ENCODE results near the gene INSYN2A. TPM values are rescaled to one million over a fixed set of nuclear protein-coding genes. Genes with fewer than 3 reads are reported as not detected.
A peak's percentile ranks its signal among the peaks of the same experiment; 100 is the strongest.

The INSYN2A gene
- polyA plus RNA-seq, 6 donors from 2014 or later: not detected

DNA sequence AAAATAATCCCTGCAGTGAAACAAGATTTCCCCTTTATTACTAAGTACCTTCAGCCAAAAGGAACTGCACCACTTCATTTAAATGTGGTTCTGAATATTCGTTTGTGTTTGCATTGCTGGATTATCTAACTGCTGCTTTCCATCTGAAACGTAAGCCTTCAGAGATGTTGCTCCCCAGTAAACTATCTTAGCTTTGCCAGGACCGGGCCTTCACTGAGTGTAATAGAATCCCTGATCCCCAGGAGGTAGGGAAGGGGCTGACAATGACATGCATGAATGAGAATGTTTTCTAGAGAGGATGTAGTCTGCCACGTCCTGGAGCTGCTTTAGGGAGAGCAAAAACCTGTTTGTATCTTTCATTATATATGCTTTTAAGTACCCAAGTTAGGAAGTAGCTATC, 19.5 kb upstream of the INSYN2A start:
- no peaks in the 10 kb centered on the region for H3K27me3 Mint-ChIP-seq
- H3K9me3 Mint-ChIP-seq: peaks cover 0 to 16% (median 2%) of the 10 kb centered on the region in 7 donors
- no peak for ATAC-seq (ENCODE audit: low read depth in 2 of 2)
- H3K4me1 Mint-ChIP-seq: no peaks in the 10 kb centered on the region
- no peak for DNase-seq
- H3K4me3 Mint-ChIP-seq: no peak overlapping the region
- H3K36me3 Mint-ChIP-seq: no peaks in the 10 kb centered on the region
- no peak overlapping the region for H3K27ac Mint-ChIP-seq

DNA sequence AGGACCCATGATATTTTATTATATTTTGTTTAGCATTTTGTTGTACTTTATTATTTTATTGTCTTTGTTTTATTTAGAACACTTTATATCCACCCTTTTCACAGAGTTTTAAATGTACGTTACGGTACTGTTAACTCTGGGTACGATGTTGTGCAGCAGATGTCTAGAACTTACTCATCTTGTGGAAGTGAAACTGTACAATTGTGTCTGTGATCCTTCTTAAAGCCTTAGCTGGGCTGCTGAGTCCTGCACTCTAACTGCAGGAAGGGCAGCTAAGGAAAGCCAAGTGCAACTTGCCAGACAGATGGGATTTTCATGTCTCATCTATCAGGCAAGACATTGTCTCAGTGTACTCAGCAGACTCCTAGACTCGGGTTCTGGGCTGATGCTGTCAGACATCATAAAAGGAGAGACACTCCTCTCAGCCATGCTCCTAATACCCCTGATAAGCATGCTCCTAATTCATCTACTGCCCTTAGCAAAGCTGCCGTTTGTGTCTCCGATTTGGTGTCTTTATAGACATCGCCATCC, 14.6 kb upstream of the INSYN2A start:
- peaks cover 0 to 5% (median 0%) of the 10 kb centered on the region in 7 donors for H3K9me3 Mint-ChIP-seq
- no peaks in the 10 kb centered on the region for H3K36me3 Mint-ChIP-seq
- ATAC-seq (ENCODE audit: low read depth in 2 of 2) (no peak), DNase-seq (no peak)
- no peaks in the 10 kb centered on the region for H3K4me1 Mint-ChIP-seq
- no peak overlapping the region for H3K27ac Mint-ChIP-seq
- no peaks in the 10 kb centered on the region for H3K27me3 Mint-ChIP-seq
- H3K4me3 Mint-ChIP-seq: no peak overlapping the region

DNA sequence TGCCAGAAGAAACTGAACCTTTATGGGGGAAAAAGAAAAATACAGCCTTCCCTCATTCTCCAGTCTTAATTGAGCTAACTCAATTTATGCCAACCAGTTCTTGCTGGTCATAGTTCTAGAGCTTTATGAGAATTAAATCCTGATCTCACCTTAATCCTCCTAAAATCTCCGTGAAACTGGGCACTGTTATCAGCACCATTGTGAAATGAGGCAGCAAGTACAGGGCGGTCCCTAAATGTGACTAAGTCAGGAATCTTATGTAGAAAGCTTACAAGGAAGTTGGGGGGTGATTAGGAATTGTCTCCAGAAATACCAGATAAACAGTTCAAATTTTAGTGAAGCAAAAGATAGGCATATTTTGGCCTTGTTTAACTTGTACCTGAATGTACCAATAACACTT, 10.7 kb upstream of the INSYN2A start:
- Mint-ChIP-seq H3K4me3 (no peak overlapping the region), H3K36me3 (no peaks in the 10 kb centered on the region), H3K27ac (no peak overlapping the region), H3K4me1 (no peaks in the 10 kb centered on the region), H3K9me3 (peaks cover 0 to 2% (median 0%) of the 10 kb centered on the region in 7 donors), H3K27me3 (no peaks in the 10 kb centered on the region)
- ATAC-seq (ENCODE audit: low read depth in 2 of 2) (no peak), DNase-seq (no peak)

DNA sequence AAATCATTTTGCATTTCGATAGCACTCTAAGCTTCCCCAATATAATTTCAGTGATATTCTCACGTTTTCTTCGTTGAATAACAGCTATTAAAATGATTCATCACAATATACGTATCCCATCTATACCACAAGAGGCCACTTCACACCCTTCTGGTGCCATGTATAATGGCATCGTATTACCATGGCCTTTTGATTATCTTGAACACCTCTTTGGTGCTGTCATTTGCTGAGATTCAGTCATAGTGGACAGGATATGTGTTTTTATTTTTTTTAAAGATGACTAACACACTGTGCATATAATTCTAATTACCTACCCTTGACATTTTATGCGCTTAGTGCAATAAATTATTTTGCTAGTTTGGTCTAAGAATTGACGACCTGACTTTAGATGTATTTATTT, 6.7 kb upstream of the INSYN2A start:
- Mint-ChIP-seq H3K9me3 (peaks cover 0 to 2% (median 0%) of the 10 kb centered on the region in 7 donors), H3K27ac (no peak overlapping the region), H3K36me3 (no peaks in the 10 kb centered on the region), H3K4me1 (no peaks in the 10 kb centered on the region), H3K27me3 (peaks cover 2 to 10% (median 5%) of the 10 kb centered on the region in 3 donors), H3K4me3 (no peak overlapping the region)
- ATAC-seq (ENCODE audit: low read depth in 2 of 2): no peak
- no peak for DNase-seq

DNA sequence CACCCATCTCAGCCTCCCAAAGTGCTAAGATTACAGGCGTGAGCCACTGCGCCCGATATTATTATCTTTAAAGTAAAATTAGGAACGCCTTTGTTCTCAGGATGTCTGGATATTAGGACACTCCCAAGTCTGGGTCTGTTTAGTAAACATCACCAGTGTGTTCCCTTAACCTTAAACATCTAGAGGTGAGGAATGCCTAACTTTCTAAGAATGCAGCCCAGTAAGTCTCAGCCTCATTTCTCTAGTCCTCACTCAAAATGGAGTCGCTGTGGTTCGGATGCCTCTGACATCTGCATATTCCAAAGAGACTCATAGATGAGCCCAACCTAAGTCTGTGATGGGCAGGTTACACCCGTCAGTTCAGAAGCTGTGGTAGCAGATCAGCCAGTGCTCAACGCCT, 4.3 kb upstream of the INSYN2A start:
- DNase-seq (no peak), ATAC-seq (ENCODE audit: low read depth in 2 of 2) (no peak)
- Mint-ChIP-seq H3K27ac (no peak overlapping the region), H3K4me1 (peaks cover 0 to 7% (median 0%) of the 10 kb centered on the region in 3 donors), H3K36me3 (no peaks in the 10 kb centered on the region), H3K4me3 (no peak overlapping the region), H3K27me3 (peaks cover 11 to 24% (median 16%) of the 10 kb centered on the region in 3 donors), H3K9me3 (peaks cover 0 to 2% (median 0%) of the 10 kb centered on the region in 7 donors)

DNA sequence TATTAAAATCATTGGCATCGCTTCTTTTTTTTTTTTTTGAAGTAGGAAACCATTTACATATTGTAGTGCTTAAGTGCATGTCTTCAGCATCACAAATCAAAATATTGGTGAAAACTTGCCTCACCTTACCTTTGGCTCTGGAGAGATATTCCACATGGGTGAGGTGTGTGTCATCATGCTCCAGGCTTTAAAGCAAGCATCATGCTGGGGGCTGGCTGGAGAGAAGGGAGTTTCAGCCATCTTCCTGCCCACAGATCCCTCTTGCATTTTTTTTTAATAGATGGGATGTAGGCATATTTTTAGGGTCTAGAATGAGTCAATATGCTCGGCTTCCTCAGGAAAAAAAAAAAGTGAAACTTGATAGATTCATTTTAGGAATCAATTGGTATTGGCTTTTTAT, 2.3 kb upstream of the INSYN2A start:
- ATAC-seq (ENCODE audit: low read depth in 2 of 2) (no peak), DNase-seq (no peak)
- no peak overlapping the region for H3K27ac Mint-ChIP-seq
- no peaks in the 10 kb centered on the region for H3K9me3 Mint-ChIP-seq
- H3K4me1 Mint-ChIP-seq: peaks cover 0 to 9% (median 0%) of the 10 kb centered on the region in 3 donors
- peaks cover 18 to 37% (median 26%) of the 10 kb centered on the region in 3 donors for H3K27me3 Mint-ChIP-seq
- H3K4me3 Mint-ChIP-seq: no peak overlapping the region
- no peaks in the 10 kb centered on the region for H3K36me3 Mint-ChIP-seq

DNA sequence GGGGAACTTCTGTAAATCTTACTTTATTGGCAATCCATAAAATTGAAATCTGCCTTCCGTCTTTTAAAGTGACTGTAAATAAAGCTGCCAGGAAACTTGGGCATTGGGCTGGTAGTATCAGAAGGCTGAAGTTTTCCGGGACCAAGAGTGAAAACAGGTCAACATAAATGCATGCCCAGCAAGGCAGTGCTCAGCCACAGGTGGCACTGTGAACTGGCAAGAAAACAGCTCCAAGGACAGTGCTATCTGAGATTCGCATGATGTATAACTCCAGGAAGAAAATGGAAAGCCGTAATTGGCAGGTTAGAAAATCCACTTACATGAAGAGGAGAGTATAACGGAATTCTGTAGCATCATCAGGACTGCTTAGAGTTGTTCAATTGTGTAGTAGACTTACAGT, 1.9 kb upstream of the INSYN2A start:
- Mint-ChIP-seq H3K27ac (no peak overlapping the region), H3K27me3 (peaks cover 22 to 39% (median 30%) of the 10 kb centered on the region in 3 donors), H3K36me3 (no peaks in the 10 kb centered on the region), H3K4me1 (peaks cover 0 to 9% (median 0%) of the 10 kb centered on the region in 3 donors), H3K4me3 (no peak overlapping the region), H3K9me3 (no peaks in the 10 kb centered on the region)
- ATAC-seq (ENCODE audit: low read depth in 2 of 2) (no peak), DNase-seq (no peak)

DNA sequence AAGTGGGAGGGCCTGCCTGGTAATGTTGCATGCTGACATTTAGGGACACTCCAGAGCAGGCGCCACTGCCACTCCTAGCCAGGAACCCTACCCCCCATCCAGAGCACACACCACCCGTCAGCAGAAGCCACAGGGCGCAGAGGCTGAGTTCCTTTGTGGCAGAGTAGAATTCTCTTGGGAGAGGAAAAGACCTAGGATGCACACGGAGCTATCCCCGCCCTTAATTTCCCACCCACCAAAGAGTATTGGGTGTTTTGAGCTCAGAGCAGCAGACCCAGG, 702 bp upstream of the INSYN2A start:
- Mint-ChIP-seq H3K4me3 (no peak overlapping the region), H3K27me3 (peaks cover 26 to 42% (median 35%) of the 10 kb centered on the region in 3 donors), H3K4me1 (peaks cover 0 to 9% (median 0%) of the 10 kb centered on the region in 3 donors), H3K27ac (no peak overlapping the region), H3K9me3 (no peaks in the 10 kb centered on the region), H3K36me3 (no peaks in the 10 kb centered on the region)
- ATAC-seq (ENCODE audit: low read depth in 2 of 2) (no peak), DNase-seq (no peak)

DNA sequence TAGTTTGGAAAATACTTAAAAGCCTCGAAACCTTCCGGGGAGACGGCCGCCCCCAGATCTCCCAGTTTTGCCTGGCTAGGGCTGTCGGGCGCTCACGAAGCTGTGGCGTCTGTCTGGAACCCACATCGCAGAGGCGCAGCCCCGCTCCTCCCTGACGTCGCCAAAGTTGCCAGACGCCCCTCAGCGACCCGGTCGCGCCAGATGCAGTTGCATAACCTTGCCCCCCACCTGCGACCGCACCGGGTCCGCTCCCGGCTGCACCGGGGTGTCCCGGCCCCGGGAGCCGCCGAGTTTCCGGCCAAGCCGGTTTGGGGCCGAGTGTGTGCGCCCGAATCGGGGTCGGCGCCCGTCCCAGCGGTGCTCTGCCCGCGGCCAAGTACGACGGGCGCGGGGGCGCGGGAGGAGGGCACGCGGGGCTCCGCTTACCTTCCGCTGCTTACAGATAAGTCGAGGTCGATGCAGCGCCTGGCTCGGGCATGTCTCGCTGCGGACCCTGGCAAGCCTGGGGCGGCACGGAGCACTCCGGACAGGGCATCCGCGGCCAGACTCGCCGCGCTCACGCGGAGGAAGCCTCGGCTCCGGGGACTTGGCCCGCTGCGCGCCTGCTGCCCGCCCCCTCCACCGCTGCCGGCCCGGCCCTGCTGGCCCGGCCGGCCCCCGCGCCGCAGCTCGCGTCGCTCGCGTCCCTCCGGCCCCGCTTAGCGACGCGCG, 665 bp downstream of the INSYN2A start:
- Mint-ChIP-seq H3K27me3 (peaks cover 26 to 49% (median 35%) of the 10 kb centered on the region in 3 donors), H3K4me1 (peaks cover 0 to 9% (median 0%) of the 10 kb centered on the region in 3 donors), H3K4me3 (no peak overlapping the region), H3K9me3 (no peaks in the 10 kb centered on the region), H3K27ac (no peak overlapping the region), H3K36me3 (no peaks in the 10 kb centered on the region)
- DNase-seq (no peak), ATAC-seq (ENCODE audit: low read depth in 2 of 2) (no peak)

DNA sequence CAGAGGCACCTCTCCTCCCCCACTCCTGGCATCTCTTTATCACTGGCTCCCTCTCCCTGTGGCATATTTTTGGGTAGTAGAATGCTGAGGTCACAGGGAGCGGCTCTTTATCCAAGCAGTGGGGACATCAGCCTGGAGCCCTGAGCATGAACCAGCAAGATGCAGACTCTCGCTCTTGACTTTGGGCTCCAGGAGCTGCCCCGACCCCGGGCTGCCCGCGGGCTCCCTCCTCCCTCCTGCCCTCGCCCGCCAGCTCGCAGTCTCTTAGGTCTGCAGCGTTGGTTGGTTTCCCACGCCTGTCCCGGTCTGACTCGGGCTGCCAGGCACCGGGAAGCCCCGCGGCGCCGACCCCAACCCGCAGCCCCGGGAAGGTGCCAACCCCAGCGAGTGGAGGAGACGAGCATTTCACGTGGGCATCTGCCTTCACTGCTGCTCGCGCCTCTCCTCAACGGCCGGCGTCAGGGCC, 1.3 kb downstream of the INSYN2A start:
- Mint-ChIP-seq H3K27ac (no peak overlapping the region), H3K9me3 (no peaks in the 10 kb centered on the region), H3K27me3 (peaks cover 26 to 51% (median 35%) of the 10 kb centered on the region in 3 donors), H3K4me3 (no peak overlapping the region), H3K4me1 (peaks cover 0 to 9% (median 0%) of the 10 kb centered on the region in 3 donors), H3K36me3 (no peaks in the 10 kb centered on the region)
- no peak for DNase-seq
- no peak for ATAC-seq (ENCODE audit: low read depth in 2 of 2)

DNA sequence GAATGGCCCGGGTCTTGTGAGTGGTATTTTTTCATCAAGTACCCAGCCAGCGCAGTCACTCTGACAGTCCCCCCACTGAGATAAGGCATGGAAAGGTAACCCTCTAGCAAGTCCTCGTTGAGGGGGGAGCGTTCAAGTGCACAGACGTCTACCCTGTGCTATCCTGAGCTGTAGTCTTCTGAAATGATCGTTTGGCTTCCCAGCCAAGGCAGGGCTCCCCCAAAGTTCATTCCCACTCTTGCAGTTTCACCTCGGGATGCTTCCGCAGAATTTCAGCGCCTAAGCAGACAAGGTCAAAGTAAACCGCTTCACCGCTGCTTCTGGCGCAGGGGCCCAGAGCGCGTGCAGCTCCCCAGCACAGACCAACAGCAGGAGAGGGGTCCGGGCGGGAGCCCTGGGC, 1.8 kb downstream of the INSYN2A start:
- Mint-ChIP-seq H3K36me3 (no peaks in the 10 kb centered on the region), H3K27ac (no peak overlapping the region), H3K27me3 (peaks cover 26 to 47% (median 35%) of the 10 kb centered on the region in 3 donors), H3K9me3 (no peaks in the 10 kb centered on the region), H3K4me1 (peaks cover 0 to 9% (median 0%) of the 10 kb centered on the region in 3 donors), H3K4me3 (no peak overlapping the region)
- no peak for DNase-seq
- no peak for ATAC-seq (ENCODE audit: low read depth in 2 of 2)

DNA sequence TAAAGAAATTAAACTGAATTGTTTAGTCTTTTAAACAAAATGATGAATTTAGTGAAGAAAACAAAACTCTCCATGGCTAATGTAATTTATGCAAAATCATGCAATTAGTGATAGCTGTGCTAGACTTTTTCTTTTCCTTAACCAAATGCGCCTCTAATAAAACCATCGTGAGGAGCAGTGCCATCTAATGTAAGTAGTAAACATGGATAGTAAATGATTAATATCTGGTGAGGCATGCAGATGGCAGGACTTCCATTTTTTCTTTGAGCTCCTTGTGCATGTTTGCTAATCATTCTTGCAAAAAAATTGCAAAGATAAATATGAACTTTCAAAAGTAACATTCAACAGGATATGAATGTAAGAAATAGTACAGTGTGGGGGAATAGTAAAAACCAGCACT, 2.3 kb downstream of the INSYN2A start:
- no peak for ATAC-seq (ENCODE audit: low read depth in 2 of 2)
- Mint-ChIP-seq H3K27ac (no peak overlapping the region), H3K4me3 (no peak overlapping the region), H3K9me3 (no peaks in the 10 kb centered on the region), H3K27me3 (peaks cover 26 to 47% (median 35%) of the 10 kb centered on the region in 3 donors), H3K36me3 (no peaks in the 10 kb centered on the region), H3K4me1 (peaks cover 0 to 9% (median 0%) of the 10 kb centered on the region in 3 donors)
- no peak for DNase-seq

DNA sequence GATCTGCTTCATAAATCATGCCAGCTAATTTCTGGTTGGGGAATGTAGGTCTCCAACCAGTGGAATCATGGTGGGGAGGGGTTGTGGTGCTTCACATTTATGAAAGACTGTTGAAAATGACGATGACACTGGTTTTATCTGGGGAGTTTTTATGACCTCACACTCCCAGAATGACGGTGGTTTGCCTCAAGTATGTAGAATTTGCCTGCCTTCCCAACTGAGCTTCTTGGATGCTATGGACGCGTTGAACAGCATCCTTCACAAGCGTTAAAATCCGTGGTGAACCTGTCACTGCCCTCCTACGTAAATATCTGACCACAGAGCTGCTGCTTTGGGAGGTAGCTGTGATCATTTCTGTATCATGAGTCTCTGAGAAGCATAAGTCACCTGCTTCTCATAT, 3.3 kb downstream of the INSYN2A start:
- Mint-ChIP-seq H3K4me1 (peaks cover 0 to 9% (median 0%) of the 10 kb centered on the region in 3 donors), H3K36me3 (no peaks in the 10 kb centered on the region)

DNA sequence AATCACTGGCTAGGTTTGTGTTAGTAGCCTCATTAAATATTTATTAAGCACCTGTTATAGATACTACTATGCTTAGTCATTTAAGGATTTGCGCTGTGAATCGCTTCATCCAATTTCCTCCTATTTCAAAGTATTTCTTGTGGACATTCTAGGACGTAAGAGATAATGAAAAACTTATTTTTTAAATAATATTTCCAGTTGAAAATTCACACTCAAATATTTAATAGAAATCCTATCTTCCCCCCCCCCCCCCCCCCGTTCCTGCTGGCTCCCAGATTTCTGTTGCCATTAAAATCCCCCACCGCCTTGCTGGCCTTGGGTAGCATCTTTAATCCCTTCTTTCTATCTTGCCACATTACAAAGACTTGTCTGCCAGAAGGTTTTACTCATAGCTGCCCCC, 6.0 kb downstream of the INSYN2A start:
- ATAC-seq (ENCODE audit: low read depth in 2 of 2) (no peak), DNase-seq (no peak)
- H3K4me3 Mint-ChIP-seq: no peak overlapping the region
- no peaks in the 10 kb centered on the region for H3K36me3 Mint-ChIP-seq
- H3K27ac Mint-ChIP-seq: peak overlapping the region in 1 of 6 donors; percentile 32
- peaks cover 0 to 2% (median 0%) of the 10 kb centered on the region in 3 donors for H3K4me1 Mint-ChIP-seq
- H3K27me3 Mint-ChIP-seq: peaks cover 18 to 27% (median 19%) of the 10 kb centered on the region in 3 donors
- peaks cover 0 to 2% (median 0%) of the 10 kb centered on the region in 7 donors for H3K9me3 Mint-ChIP-seq

More for the DNA sequence above, 3.3 kb downstream of the INSYN2A start:
- H3K4me3 Mint-ChIP-seq: no peak overlapping the region
- peaks cover 21 to 42% (median 33%) of the 10 kb centered on the region in 3 donors for H3K27me3 Mint-ChIP-seq
- DNase-seq: no peak
- ATAC-seq (ENCODE audit: low read depth in 2 of 2): no peak
- H3K27ac Mint-ChIP-seq: no peak overlapping the region
- H3K9me3 Mint-ChIP-seq: no peaks in the 10 kb centered on the region

All from naive B cell (primary cell).